PC-3 (cell line): ENCODE results near the gene ZNF341.

Source experiments
- CTCF ChIP-seq: fragments of 300-600 bp; sonication (generic); conservative IDR thresholded peaks from 2 replicates; pipeline ENCODE4 v1.5.1; 2017; ENCODE audit warnings: antibody characterized with exemption, low read depth, mild to moderate bottlenecking, low read length
- EZH2 ChIP-seq: fragments of 300-600 bp; sonication (generic); IDR thresholded peaks from one replicate; pipeline ENCODE4 v1.6.1; 2017; ENCODE audit warnings: antibody characterized with exemption, mild to moderate bottlenecking, low read length; ENCODE audit not compliant: unreplicated experiment

- no peak for TF ChIP-seq CTCF
- no peak for TF ChIP-seq EZH2
These were observed 65.2 kb downstream of the ZNF341 start for GRCh38 chr20:33796907-33797544.
